Measurements from ENCODE around the gene LRRC42. TPM values are rescaled to one million over a fixed set of nuclear protein-coding genes. Genes with fewer than 3 reads are reported as not detected.

LRRC42 gene
- polyA plus RNA-seq (2013, experiment 1 of 2): 34.6 TPM
- polyA plus RNA-seq (2013, experiment 2 of 2): 34.2 TPM

GRCh38 chr1:53946252-53947171 lies at the start of gene LRRC42:
Gene LRRC42, plus strand, starts transcription at chr1:53946350. Its CDS starts 5,650 bp downstream, at chr1:53952000.
- Histone ChIP-seq H2BK15ac (ENCODE audit: low read depth, poor library complexity, severe bottlenecking) (peak within 1 kb of the TSS; percentile 99), H3K27me3 (ENCODE audit: control insufficient read depth in 1 of 2, insufficient read depth in 1 of 2, low read length in 2 of 2) (no peaks in the 10 kb centered on the region)
- WGBS: 3% methylated on average over 30 of the region's 58 CpGs

GRCh38 chr1:53896635-53897229 lies 49.4 kb upstream of the LRRC42 start:
- WGBS: 82% methylated on average over 2 of the region's 2 CpGs
- H3K4me3 ChIP-seq (ENCODE audit: insufficient read depth in 1 of 2, low read depth in 1 of 2, low read length in 2 of 2): no peak overlapping the region

More at GRCh38 chr1:53946252-53947171, at the start of gene LRRC42:
- Histone ChIP-seq H2BK120ac (ENCODE audit: low read depth, low read length) (peak within 1 kb of the TSS; percentile 76), H3K4me3 (ENCODE audit: insufficient read depth in 1 of 2, low read depth in 1 of 2, low read length in 2 of 2) (peak within 1 kb of the TSS; percentile 92 to 96), H4K8ac (ENCODE audit: low read length) (peak within 1 kb of the TSS; percentile 91), H2BK12ac (ENCODE audit: low read length in 2 of 2) (peak within 1 kb of the TSS in 1 of 2 experiments; percentile 86), H2AFZ (ENCODE audit: low read depth, low read length) (peak within 1 kb of the TSS; percentile 95), H3K9me3 (ENCODE audit: control insufficient read depth, low read length) (no peaks in the 10 kb centered on the region), H3K36me3 (ENCODE audit: control insufficient read depth in 1 of 2, insufficient read depth in 2 of 2, low read depth in 1 of 2, low read length in 2 of 2) (peaks cover 4 to 11% of the 10 kb centered on the region in 2 experiments), H3K4me2 (ENCODE audit: low read length, poor library complexity, severe bottlenecking) (peak within 1 kb of the TSS; percentile 87), H3K4ac (ENCODE audit: low read depth in 1 of 2, low read length in 2 of 2) (peak within 1 kb of the TSS in 1 of 2 experiments; percentile 86), H3K23ac (ENCODE audit: low read length in 2 of 2) (peak within 1 kb of the TSS in 1 of 2 experiments; percentile 91), H3K9ac (ENCODE audit: low read length) (peak within 1 kb of the TSS; percentile 97), H3K27ac (ENCODE audit: low read length, poor library complexity, severe bottlenecking) (peak within 1 kb of the TSS; percentile 75), H3K18ac (ENCODE audit: low read depth in 1 of 2, low read length in 2 of 2) (peak within 1 kb of the TSS; percentile 82 to 99), H3K79me1 (replicated peaks; ENCODE audit: low read length, poor library complexity, severe bottlenecking) (peaks cover 20% of the 10 kb centered on the region), H2BK5ac (ENCODE audit: low read depth, low read length, poor library complexity, severe bottlenecking) (peak within 1 kb of the TSS; percentile 86), H4K91ac (ENCODE audit: low read length) (peak within 1 kb of the TSS; percentile 70), H3K4me1 (ENCODE audit: control insufficient read depth, insufficient read depth, low read depth, low read length) (peaks cover 13% of the 10 kb centered on the region), H3K14ac (ENCODE audit: low read length in 2 of 2) (peak within 1 kb of the TSS in 1 of 2 experiments; percentile 97), H2AK5ac (ENCODE audit: low read length, severe bottlenecking) (peak within 1 kb of the TSS; percentile 62)
- no peak for DNase-seq

DNA sequence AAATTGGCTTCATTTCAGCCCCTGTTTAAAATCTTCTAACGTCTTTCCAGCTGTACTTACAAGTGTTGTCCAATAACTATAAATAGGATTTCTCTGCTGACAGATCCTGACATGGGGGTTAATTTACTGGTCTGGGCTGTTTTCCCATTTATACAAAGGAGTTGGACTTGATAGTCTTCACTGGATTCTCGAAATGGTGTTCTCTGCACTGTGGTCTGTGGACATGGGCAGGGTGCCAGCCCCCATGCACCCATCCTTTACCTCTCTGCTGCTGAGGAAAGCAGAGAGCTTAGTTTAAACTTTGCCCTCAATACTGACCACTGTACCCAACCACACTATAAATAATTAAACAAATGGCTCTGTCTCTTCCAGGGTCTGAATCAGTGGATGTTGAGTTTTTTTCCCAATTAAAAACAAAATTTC lies 46.9 kb upstream of the LRRC42 start:
- H2BK5ac ChIP-seq (ENCODE audit: low read depth, low read length, poor library complexity, severe bottlenecking): no peak overlapping the region
- H3K9ac ChIP-seq (ENCODE audit: low read length): no peak overlapping the region
- peaks cover 15% of the 10 kb centered on the region for H3K4me1 ChIP-seq (ENCODE audit: control insufficient read depth, insufficient read depth, low read depth, low read length)
- no peak overlapping the region for H3K4ac ChIP-seq (ENCODE audit: low read depth in 1 of 2, low read length in 2 of 2)
- no peak overlapping the region for H4K91ac ChIP-seq (ENCODE audit: low read length)
- 69% methylated on average over 1 of the region's 2 CpGs for WGBS
- peak; percentile 26 for DNase-seq
- H3K27me3 ChIP-seq (ENCODE audit: control insufficient read depth in 1 of 2, insufficient read depth in 1 of 2, low read length in 2 of 2): peaks cover 0 to 6% of the 10 kb centered on the region in 2 experiments
- no peak overlapping the region for H3K14ac ChIP-seq (ENCODE audit: low read length in 2 of 2)
- H3K4me3 ChIP-seq (ENCODE audit: insufficient read depth in 1 of 2, low read depth in 1 of 2, low read length in 2 of 2): no peak overlapping the region
- H2AFZ ChIP-seq (ENCODE audit: low read depth, low read length): no peak overlapping the region
- no peak overlapping the region for H2BK120ac ChIP-seq (ENCODE audit: low read depth, low read length)
- no peaks in the 10 kb centered on the region for H3K79me1 ChIP-seq (replicated peaks; ENCODE audit: low read length, poor library complexity, severe bottlenecking)
- no peaks in the 10 kb centered on the region for H3K36me3 ChIP-seq (ENCODE audit: control insufficient read depth in 1 of 2, insufficient read depth in 2 of 2, low read depth in 1 of 2, low read length in 2 of 2)
- H3K18ac ChIP-seq (ENCODE audit: low read depth in 1 of 2, low read length in 2 of 2): no peak overlapping the region
- no peak overlapping the region for H3K4me2 ChIP-seq (ENCODE audit: low read length, poor library complexity, severe bottlenecking)
- no peak overlapping the region for H2BK12ac ChIP-seq (ENCODE audit: low read length in 2 of 2)
- no peaks in the 10 kb centered on the region for H3K9me3 ChIP-seq (ENCODE audit: control insufficient read depth, low read length)
- no peak overlapping the region for H2BK15ac ChIP-seq (ENCODE audit: low read depth, poor library complexity, severe bottlenecking)
- H3K27ac ChIP-seq (ENCODE audit: low read length, poor library complexity, severe bottlenecking): no peak overlapping the region
- no peak overlapping the region for H2AK5ac ChIP-seq (ENCODE audit: low read length, severe bottlenecking)
- H4K8ac ChIP-seq (ENCODE audit: low read length): no peak overlapping the region
- H3K23ac ChIP-seq (ENCODE audit: low read length in 2 of 2): no peak overlapping the region

More at GRCh38 chr1:53896635-53897229, 49.4 kb upstream of the LRRC42 start:
- Histone ChIP-seq H2AK5ac (ENCODE audit: low read length, severe bottlenecking) (no peak overlapping the region), H3K18ac (ENCODE audit: low read depth in 1 of 2, low read length in 2 of 2) (no peak overlapping the region), H2AFZ (ENCODE audit: low read depth, low read length) (no peak overlapping the region), H3K9ac (ENCODE audit: low read length) (no peak overlapping the region), H3K27ac (ENCODE audit: low read length, poor library complexity, severe bottlenecking) (no peak overlapping the region), H3K27me3 (ENCODE audit: control insufficient read depth in 1 of 2, insufficient read depth in 1 of 2, low read length in 2 of 2) (peaks cover 0 to 6% of the 10 kb centered on the region in 2 experiments), H2BK5ac (ENCODE audit: low read depth, low read length, poor library complexity, severe bottlenecking) (no peak overlapping the region), H4K91ac (ENCODE audit: low read length) (no peak overlapping the region), H2BK120ac (ENCODE audit: low read depth, low read length) (no peak overlapping the region), H2BK12ac (ENCODE audit: low read length in 2 of 2) (no peak overlapping the region), H3K36me3 (ENCODE audit: control insufficient read depth in 1 of 2, insufficient read depth in 2 of 2, low read depth in 1 of 2, low read length in 2 of 2) (no peaks in the 10 kb centered on the region), H3K4me1 (ENCODE audit: control insufficient read depth, insufficient read depth, low read depth, low read length) (peaks cover 15% of the 10 kb centered on the region), H3K4ac (ENCODE audit: low read depth in 1 of 2, low read length in 2 of 2) (no peak overlapping the region), H2BK15ac (ENCODE audit: low read depth, poor library complexity, severe bottlenecking) (no peak overlapping the region), H4K8ac (ENCODE audit: low read length) (no peak overlapping the region), H3K23ac (ENCODE audit: low read length in 2 of 2) (no peak overlapping the region), H3K14ac (ENCODE audit: low read length in 2 of 2) (no peak overlapping the region), H3K79me1 (replicated peaks; ENCODE audit: low read length, poor library complexity, severe bottlenecking) (no peaks in the 10 kb centered on the region), H3K4me2 (ENCODE audit: low read length, poor library complexity, severe bottlenecking) (no peak overlapping the region), H3K9me3 (ENCODE audit: control insufficient read depth, low read length) (no peaks in the 10 kb centered on the region)
- peak; percentile 76 for DNase-seq

- no peak overlapping the region for H2BK5ac ChIP-seq (ENCODE audit: low read depth, low read length, poor library complexity, severe bottlenecking)
- H3K27me3 ChIP-seq (ENCODE audit: control insufficient read depth in 1 of 2, insufficient read depth in 1 of 2, low read length in 2 of 2): peaks cover 0 to under 1% of the 10 kb centered on the region in 2 experiments
- H4K8ac ChIP-seq (ENCODE audit: low read length): no peak overlapping the region
- no peaks in the 10 kb centered on the region for H3K79me1 ChIP-seq (replicated peaks; ENCODE audit: low read length, poor library complexity, severe bottlenecking)
- no peak overlapping the region for H3K14ac ChIP-seq (ENCODE audit: low read length in 2 of 2)
- H3K27ac ChIP-seq (ENCODE audit: low read length, poor library complexity, severe bottlenecking): no peak overlapping the region
- H3K18ac ChIP-seq (ENCODE audit: low read depth in 1 of 2, low read length in 2 of 2): no peak overlapping the region
- no peak overlapping the region for H4K91ac ChIP-seq (ENCODE audit: low read length)
- no peak overlapping the region for H2AK5ac ChIP-seq (ENCODE audit: low read length, severe bottlenecking)
- no peak overlapping the region for H3K4me3 ChIP-seq (ENCODE audit: insufficient read depth in 1 of 2, low read depth in 1 of 2, low read length in 2 of 2)
- no peak overlapping the region for H3K9ac ChIP-seq (ENCODE audit: low read length)
- H2BK120ac ChIP-seq (ENCODE audit: low read depth, low read length): no peak overlapping the region
- no peak overlapping the region for H2AFZ ChIP-seq (ENCODE audit: low read depth, low read length)
- DNase-seq: no peak
- H3K4me2 ChIP-seq (ENCODE audit: low read length, poor library complexity, severe bottlenecking): no peak overlapping the region
- peaks cover 15% of the 10 kb centered on the region for H3K4me1 ChIP-seq (ENCODE audit: control insufficient read depth, insufficient read depth, low read depth, low read length)
- H3K23ac ChIP-seq (ENCODE audit: low read length in 2 of 2): no peak overlapping the region
- no peak overlapping the region for H2BK15ac ChIP-seq (ENCODE audit: low read depth, poor library complexity, severe bottlenecking)
- WGBS: 94% methylated on average over 3 of the region's 3 CpGs
- no peak overlapping the region for H2BK12ac ChIP-seq (ENCODE audit: low read length in 2 of 2)
- H3K9me3 ChIP-seq (ENCODE audit: control insufficient read depth, low read length): no peaks in the 10 kb centered on the region
- H3K36me3 ChIP-seq (ENCODE audit: control insufficient read depth in 1 of 2, insufficient read depth in 2 of 2, low read depth in 1 of 2, low read length in 2 of 2): no peaks in the 10 kb centered on the region
- no peak overlapping the region for H3K4ac ChIP-seq (ENCODE audit: low read depth in 1 of 2, low read length in 2 of 2)
Observed at GRCh38 chr1:53899708-53900107, 46.4 kb upstream of the LRRC42 start.

Data from mesenchymal stem cell (in vitro differentiated cells and primary cell).